Small intestine (tissue), 7 donors: ENCODE data around the gene EPHA4. TPM values are rescaled to one million over a fixed set of nuclear protein-coding genes. Genes with fewer than 3 reads are reported as not detected.
A peak's percentile ranks its signal among the peaks of the same experiment; 100 is the strongest.

ENCODE experiments used
- DNase-seq, 2 donors: peaks; one replicate each; pipeline versions ENCODE4 v3.0.0 to v3.0.0-alpha.2; 2013
- FAIRE-seq: peaks from 2 replicates; lab custom pipeline; 2012; peaks lifted over from hg19 to GRCh38; lab: Jason Lieb, UNC
- H3K27ac ChIP-seq, 3 donors: one replicate each; pipeline ENCODE4 v1.5.1; 2013; ENCODE audit warnings: low read length in 2 of 3, mild to moderate bottlenecking in 2 of 3, control low read depth in 1 of 3, inconsistent platforms in 1 of 3, low read depth in 1 of 3, moderate library complexity in 1 of 3
- H3K27me3 ChIP-seq, 3 donors: one replicate each; pipeline ENCODE4 v1.6.1; 2013; ENCODE audit warnings: low read length in 3 of 3, inconsistent platforms in 1 of 3; ENCODE audit not compliant: control insufficient read depth in 3 of 3, insufficient read depth in 3 of 3
- H3K36me3 ChIP-seq, 3 donors: one replicate each; pipeline ENCODE4 v1.6.1; 2013; ENCODE audit warnings: low read length in 3 of 3, inconsistent platforms in 1 of 3, low read depth in 1 of 3, mild to moderate bottlenecking in 1 of 3, moderate library complexity in 1 of 3; ENCODE audit not compliant: control insufficient read depth in 3 of 3, insufficient read depth in 2 of 3
- H3K4me1 ChIP-seq, 3 donors: one replicate each; pipeline ENCODE4 v1.6.1; 2013; ENCODE audit warnings: low read length in 2 of 3, inconsistent platforms in 1 of 3, low read depth in 1 of 3, mild to moderate bottlenecking in 1 of 3, moderate library complexity in 1 of 3; ENCODE audit not compliant: control insufficient read depth in 3 of 3, insufficient read depth in 2 of 3
- H3K4me3 ChIP-seq, 3 donors: one replicate each; pipeline ENCODE4 v1.5.1; 2013; ENCODE audit warnings: low read length in 3 of 3, control low read depth in 1 of 3, inconsistent platforms in 1 of 3, low read depth in 1 of 3, mild to moderate bottlenecking in 1 of 3, moderate library complexity in 1 of 3
- H3K9me3 ChIP-seq, 2 donors: one replicate each; pipeline ENCODE4 v1.6.1; 2013; ENCODE audit warnings: low read depth in 1 of 2, low read length in 1 of 2; ENCODE audit not compliant: control insufficient read depth in 2 of 2, insufficient read depth in 1 of 2
- WGBS, 3 donors: extraction: QIAGEN DNeasy Blood & Tissue Kit; methylation state at CpG; one replicate each; pipeline ENCODE4 v1.1.7; 2013; 5-methylcytosine and 5-hydroxymethylcytosine counted together
- polyA plus RNA-seq, 4 donors: library from polyadenylated mRNA; stranded (reverse) in 3 of 4; unstranded in 1 of 4; fragments of 200-250 nt in 3 of 4; fragments of 120-200 nt in 1 of 4; gene quantifications; one replicate each; pipeline versions ENCODE4 v1.2.1 to v1.2.3, GENCODE V29; 2013
- donor health status: healthy with polysubstance abuse.
- donor health status: control.
- donor health status: control.
- donor health status: Bipolar disorder and iron deficiency.
- donor health status: healthy.

Gene EPHA4
- polyA plus RNA-seq, 4 donors = 2.9 to 3.1 TPM; not detected in 2

DNA sequence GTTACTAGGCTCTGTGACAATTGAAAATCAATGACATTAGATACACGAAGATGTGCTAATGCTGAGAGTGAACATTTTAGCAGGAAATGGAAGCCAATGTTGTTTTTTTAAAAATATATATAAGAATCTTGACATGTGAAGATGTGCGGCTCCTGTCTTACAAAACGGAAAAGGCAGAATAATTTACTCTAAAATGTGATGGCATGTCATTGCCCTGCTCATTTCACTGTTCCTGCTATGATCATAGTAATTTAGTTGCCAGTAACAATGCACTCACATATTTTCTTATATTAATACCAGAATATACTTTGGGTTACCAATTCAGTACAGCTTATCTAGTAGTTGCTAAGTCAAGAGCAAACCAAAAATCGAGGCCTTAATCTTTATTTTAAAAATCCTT is 10.3 kb downstream of the EPHA4 start:
- DNase-seq (no peak), FAIRE-seq (no peak)
- Histone ChIP-seq H3K4me3 (no peak overlapping the region), H3K9me3 (no peaks in the 10 kb centered on the region), H3K27ac (no peak overlapping the region), H3K4me1 (no peaks in the 10 kb centered on the region), H3K27me3 (no peaks in the 10 kb centered on the region), H3K36me3 (peaks cover 0 to 2% (median 0%) of the 10 kb centered on the region in 3 donors)
- 71 to 85% (median 76%) methylated on average over 4 of the region's 4 CpGs for WGBS, 3 donors

GRCh38 chr2:221559991-221560390 is 12.1 kb downstream of the EPHA4 start:
- FAIRE-seq (no peak), DNase-seq (no peak)
- Histone ChIP-seq H3K4me1 (no peaks in the 10 kb centered on the region), H3K4me3 (no peak overlapping the region), H3K36me3 (peaks cover 0 to 2% (median 0%) of the 10 kb centered on the region in 3 donors), H3K27ac (no peak overlapping the region), H3K27me3 (no peaks in the 10 kb centered on the region), H3K9me3 (no peaks in the 10 kb centered on the region)
- 62 to 71% (median 64%) methylated on average over 5 of the region's 5 CpGs for WGBS, 3 donors

DNA sequence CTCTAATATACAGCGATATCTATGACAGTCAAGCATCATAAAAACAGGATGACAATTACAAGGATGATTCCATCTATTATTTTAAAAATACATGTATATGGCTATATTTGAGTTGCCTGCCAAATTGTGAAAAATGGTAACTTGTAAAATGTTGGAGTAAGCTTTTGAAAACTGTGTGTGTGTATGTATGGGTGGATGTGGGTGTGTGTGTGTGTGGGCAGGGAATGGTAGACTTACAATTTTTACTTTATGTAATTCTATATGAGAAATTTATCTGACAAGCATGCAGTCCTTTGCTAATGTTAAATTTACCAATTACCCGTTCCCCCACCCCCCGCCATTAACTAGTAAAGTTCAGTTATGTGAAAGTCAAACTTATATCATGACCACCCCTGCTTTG is 14.0 kb downstream of the EPHA4 start:
- WGBS, 3 donors = 86 to 89% (median 88%) methylated on average over 3 of the region's 3 CpGs
- Histone ChIP-seq H3K4me3 (no peak overlapping the region), H3K9me3 (no peaks in the 10 kb centered on the region), H3K27me3 (no peaks in the 10 kb centered on the region), H3K36me3 (no peaks in the 10 kb centered on the region), H3K4me1 (no peaks in the 10 kb centered on the region), H3K27ac (no peak overlapping the region)
- no peak for DNase-seq
- FAIRE-seq = no peak

GRCh38 chr2:221555494-221555846 is 16.6 kb downstream of the EPHA4 start:
- H3K4me1 ChIP-seq = no peaks in the 10 kb centered on the region
- no peak overlapping the region for H3K27ac ChIP-seq
- no peak for DNase-seq
- no peaks in the 10 kb centered on the region for H3K9me3 ChIP-seq
- H3K36me3 ChIP-seq = no peaks in the 10 kb centered on the region
- no peak overlapping the region for H3K4me3 ChIP-seq
- 35 to 68% (median 40%) methylated on average over 2 of the region's 2 CpGs for WGBS, 3 donors
- no peak for FAIRE-seq
- H3K27me3 ChIP-seq = no peaks in the 10 kb centered on the region

- Histone ChIP-seq H3K27me3 (no peaks in the 10 kb centered on the region), H3K4me3 (peak overlapping the region in 1 of 3 donors; percentile 5), H3K4me1 (no peaks in the 10 kb centered on the region), H3K36me3 (no peaks in the 10 kb centered on the region), H3K9me3 (no peaks in the 10 kb centered on the region), H3K27ac (no peak overlapping the region)
- DNase-seq (peak in 1 of 2 donors; percentile 3), FAIRE-seq (no peak)
- WGBS, 3 donors = 44 to 52% (median 48%) methylated on average over 4 of the region's 4 CpGs
Measured at GRCh38 chr2:221554769-221555493, 17.2 kb downstream of the EPHA4 start.

GRCh38 chr2:221553333-221553732 is 18.8 kb downstream of the EPHA4 start:
- H3K27ac ChIP-seq = no peak overlapping the region
- no peak overlapping the region for H3K4me3 ChIP-seq
- DNase-seq = no peak
- H3K36me3 ChIP-seq = no peaks in the 10 kb centered on the region
- no peak for FAIRE-seq
- no peaks in the 10 kb centered on the region for H3K27me3 ChIP-seq
- no peaks in the 10 kb centered on the region for H3K9me3 ChIP-seq
- H3K4me1 ChIP-seq = no peaks in the 10 kb centered on the region
- 80 to 84% (median 82%) methylated on average over 4 of the region's 4 CpGs for WGBS, 3 donors

GRCh38 chr2:221552291-221552690 is 19.8 kb downstream of the EPHA4 start:
- H3K36me3 ChIP-seq = no peaks in the 10 kb centered on the region
- no peak for DNase-seq
- H3K9me3 ChIP-seq = no peaks in the 10 kb centered on the region
- H3K27ac ChIP-seq = no peak overlapping the region
- WGBS, 3 donors = 74 to 88% (median 81%) methylated on average over 4 of the region's 4 CpGs
- H3K4me1 ChIP-seq = no peaks in the 10 kb centered on the region
- no peak for FAIRE-seq
- no peaks in the 10 kb centered on the region for H3K27me3 ChIP-seq
- no peak overlapping the region for H3K4me3 ChIP-seq

DNA sequence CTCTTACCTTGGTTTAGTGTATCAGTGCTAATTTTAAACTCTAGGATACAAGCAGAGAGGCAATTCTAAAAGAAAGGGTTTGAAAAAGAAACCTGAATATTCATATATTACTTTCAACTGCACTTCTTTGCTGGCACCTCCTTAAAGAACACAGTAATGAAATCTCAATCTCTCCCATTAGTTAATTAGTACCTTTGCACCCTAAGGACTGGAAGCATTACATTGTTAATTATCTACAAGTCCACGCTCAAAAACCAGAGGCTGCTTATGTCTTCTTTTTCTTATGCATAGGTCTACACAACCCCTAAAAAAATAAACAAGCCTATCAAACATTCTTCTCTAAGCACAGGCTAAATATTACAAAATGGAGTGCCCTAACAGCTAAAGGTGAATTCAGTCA is 20.2 kb downstream of the EPHA4 start:
- 18 to 63% (median 26%) methylated on average over 1 of the region's 1 CpG for WGBS, 3 donors
- DNase-seq (no peak), FAIRE-seq (no peak)
- H3K4me1 ChIP-seq = no peaks in the 10 kb centered on the region
- no peaks in the 10 kb centered on the region for H3K36me3 ChIP-seq
- H3K9me3 ChIP-seq = no peaks in the 10 kb centered on the region
- H3K27ac ChIP-seq = no peak overlapping the region
- no peaks in the 10 kb centered on the region for H3K27me3 ChIP-seq
- no peak overlapping the region for H3K4me3 ChIP-seq

DNA sequence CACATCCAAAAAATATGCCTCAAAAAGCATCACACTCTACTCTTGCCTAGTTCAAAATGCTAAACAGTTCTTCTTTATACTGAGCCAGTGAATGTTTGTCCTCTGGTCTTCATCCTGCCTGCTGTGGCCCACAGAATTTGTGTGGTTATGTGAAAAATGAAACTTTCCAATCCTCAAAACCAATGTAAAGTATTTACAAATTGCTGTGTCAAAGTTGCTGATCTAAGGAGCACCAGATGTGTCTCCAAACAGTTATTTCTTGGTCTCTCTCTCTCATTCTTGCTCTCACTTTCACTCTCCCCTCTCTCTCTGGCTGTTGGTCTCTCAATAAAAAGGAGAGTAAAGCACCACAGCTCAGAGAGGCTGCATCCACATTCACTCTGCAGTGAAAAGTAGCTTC is 23.0 kb downstream of the EPHA4 start:
- DNase-seq = no peak

More for the DNA sequence above, 23.0 kb downstream of the EPHA4 start:
- Histone ChIP-seq H3K36me3 (no peaks in the 10 kb centered on the region), H3K27me3 (no peaks in the 10 kb centered on the region), H3K27ac (no peak overlapping the region), H3K4me3 (no peak overlapping the region), H3K4me1 (no peaks in the 10 kb centered on the region), H3K9me3 (no peaks in the 10 kb centered on the region)
- no peak for FAIRE-seq
